ENCODE results near the gene DDHD1. TPM values are rescaled to one million over a fixed set of nuclear protein-coding genes. Genes with fewer than 3 reads are reported as not detected.

The DDHD1 gene
- total RNA-seq, 3 donors from 2014 or later (not counting 1 experiment from before 2014, with no cell fraction given), result 76.6 to 82.3 (median 80.9) TPM

- H3K4me1 ChIP-seq (ENCODE audit: control insufficient read depth, insufficient read depth, low read length), result no peaks in the 10 kb centered on the region
- Mint-ChIP-seq H3K36me3 (no peaks in the 10 kb centered on the region), H3K27me3 (ENCODE audit: low read depth in 2 of 2) (peaks cover 11 to 14% of the 10 kb centered on the region in 2 donors), H3K27ac (no peak overlapping the region), H3K4me1 (peaks cover 13 to 14% of the 10 kb centered on the region in 2 donors), H3K4me3 (no peak overlapping the region), H3K9me3 (no peaks in the 10 kb centered on the region)
- no peaks in the 10 kb centered on the region for H3K9me3 ChIP-seq (ENCODE audit: control insufficient read depth, insufficient read depth, low read length)
- ATAC-seq (no peak), DNase-seq (no peak)
- no peak overlapping the region for H3K4me3 ChIP-seq (ENCODE audit: low read length)
- 88% methylated on average over 1 of the region's 1 CpG for WGBS (ENCODE audit: insufficient coverage)
- intact Hi-C loops (cut with micrococcal nuclease), result no loop called here
- TF ChIP-seq CTCF (IDR thresholded peaks at IDR 0.05), result no peak
- no peaks in the 10 kb centered on the region for H3K27me3 ChIP-seq (ENCODE audit: control insufficient read depth, insufficient read depth, low read length)
- no peaks in the 10 kb centered on the region for H3K36me3 ChIP-seq (ENCODE audit: control insufficient read depth, insufficient read depth, low read length)
- H3K27ac ChIP-seq (ENCODE audit: low read length), result no peak overlapping the region
Measured at GRCh38 chr14:52992236-52992870, 160.8 kb downstream of the DDHD1 start.

- Histone ChIP-seq H3K4me1 (ENCODE audit: control insufficient read depth, insufficient read depth, low read length) (no peaks in the 10 kb centered on the region), H3K36me3 (ENCODE audit: control insufficient read depth, insufficient read depth, low read length) (no peaks in the 10 kb centered on the region), H3K27me3 (ENCODE audit: control insufficient read depth, insufficient read depth, low read length) (no peaks in the 10 kb centered on the region), H3K9me3 (ENCODE audit: control insufficient read depth, insufficient read depth, low read length) (no peaks in the 10 kb centered on the region), H3K27ac (ENCODE audit: low read length) (no peak overlapping the region), H3K4me3 (ENCODE audit: low read length) (no peak overlapping the region)
- no peak for DNase-seq
- intact Hi-C loops (cut with micrococcal nuclease), result no loop called here
- ATAC-seq, result no peak
- Mint-ChIP-seq H3K4me1 (no peaks in the 10 kb centered on the region), H3K27me3 (ENCODE audit: low read depth in 2 of 2) (peaks cover 10 to 14% of the 10 kb centered on the region in 2 donors), H3K27ac (no peak overlapping the region), H3K9me3 (no peaks in the 10 kb centered on the region), H3K4me3 (no peak overlapping the region), H3K36me3 (no peaks in the 10 kb centered on the region)
- no peak for TF ChIP-seq CTCF (IDR thresholded peaks at IDR 0.05)
Measured at GRCh38 chr14:52988139-52988538, 165.0 kb downstream of the DDHD1 start.

- no peaks in the 10 kb centered on the region for H3K4me1 Mint-ChIP-seq
- Histone ChIP-seq H3K36me3 (ENCODE audit: control insufficient read depth, insufficient read depth, low read length) (no peaks in the 10 kb centered on the region), H3K4me3 (ENCODE audit: low read length) (no peak overlapping the region), H3K27me3 (ENCODE audit: control insufficient read depth, insufficient read depth, low read length) (no peaks in the 10 kb centered on the region), H3K9me3 (ENCODE audit: control insufficient read depth, insufficient read depth, low read length) (no peaks in the 10 kb centered on the region), H3K4me1 (ENCODE audit: control insufficient read depth, insufficient read depth, low read length) (no peaks in the 10 kb centered on the region), H3K27ac (ENCODE audit: low read length) (no peak overlapping the region)
- H3K36me3 Mint-ChIP-seq, result no peaks in the 10 kb centered on the region
- peaks cover 7 to 14% of the 10 kb centered on the region in 2 donors for H3K27me3 Mint-ChIP-seq (ENCODE audit: low read depth in 2 of 2)
- 85% methylated on average over 3 of the region's 3 CpGs for WGBS (ENCODE audit: insufficient coverage)
- ATAC-seq (no peak), DNase-seq (no peak)
- no peak for TF ChIP-seq CTCF (IDR thresholded peaks at IDR 0.05)
- H3K4me3 Mint-ChIP-seq, result no peak overlapping the region
- intact Hi-C loops (cut with micrococcal nuclease), result no loop called here
- H3K27ac Mint-ChIP-seq, result no peak overlapping the region
- no peaks in the 10 kb centered on the region for H3K9me3 Mint-ChIP-seq
Measured at GRCh38 chr14:52987514-52987913, 165.6 kb downstream of the DDHD1 start.

- H3K4me3 ChIP-seq (ENCODE audit: low read length), result no peak overlapping the region
- H3K27ac Mint-ChIP-seq, result no peak overlapping the region
- intact Hi-C loops (cut with micrococcal nuclease), result no loop called here
- H3K27me3 ChIP-seq (ENCODE audit: control insufficient read depth, insufficient read depth, low read length), result no peaks in the 10 kb centered on the region
- H3K27ac ChIP-seq (ENCODE audit: low read length), result no peak overlapping the region
- H3K9me3 Mint-ChIP-seq, result no peaks in the 10 kb centered on the region
- no peaks in the 10 kb centered on the region for H3K36me3 ChIP-seq (ENCODE audit: control insufficient read depth, insufficient read depth, low read length)
- no peak for ATAC-seq
- no peak for TF ChIP-seq CTCF (IDR thresholded peaks at IDR 0.05)
- no peak for DNase-seq
- no peaks in the 10 kb centered on the region for H3K9me3 ChIP-seq (ENCODE audit: control insufficient read depth, insufficient read depth, low read length)
- H3K4me1 ChIP-seq (ENCODE audit: control insufficient read depth, insufficient read depth, low read length), result no peaks in the 10 kb centered on the region
- 39% methylated on average over 2 of the region's 2 CpGs for WGBS (ENCODE audit: insufficient coverage)
- H3K4me3 Mint-ChIP-seq, result no peak overlapping the region
- H3K27me3 Mint-ChIP-seq (ENCODE audit: low read depth in 2 of 2), result peaks cover 7 to 14% of the 10 kb centered on the region in 2 donors
- no peaks in the 10 kb centered on the region for H3K36me3 Mint-ChIP-seq
- H3K4me1 Mint-ChIP-seq, result no peaks in the 10 kb centered on the region
Measured at GRCh38 chr14:52987042-52987441, 166.1 kb downstream of the DDHD1 start.

Data from natural killer cell (primary cell).